ENCODE results near the gene SLC44A3.

SLC44A3 gene

DNA sequence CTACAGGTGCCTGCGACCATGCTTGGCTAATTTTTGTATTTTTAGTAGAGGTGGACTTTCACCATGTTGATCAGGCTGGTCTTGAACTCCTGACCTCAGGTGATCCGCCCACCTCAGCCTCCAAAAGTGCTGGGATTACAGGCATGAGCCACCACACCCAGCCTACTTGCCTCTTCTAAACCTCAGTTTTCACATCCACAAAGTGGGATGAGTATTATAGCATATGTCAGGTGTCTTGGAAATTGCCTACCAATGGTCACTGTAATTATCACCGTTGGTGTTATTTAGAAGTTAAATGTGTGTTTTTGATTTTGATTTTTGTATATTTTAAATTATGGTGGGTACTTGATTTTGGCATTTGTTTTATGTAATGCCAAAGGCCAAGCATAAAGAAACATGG lies 36.7 kb downstream of the SLC44A3 start:
- no peak overlapping the region for H3K4me3 ChIP-seq (ENCODE audit: low read depth, low read length)
- TF ChIP-seq, protein P1, sequence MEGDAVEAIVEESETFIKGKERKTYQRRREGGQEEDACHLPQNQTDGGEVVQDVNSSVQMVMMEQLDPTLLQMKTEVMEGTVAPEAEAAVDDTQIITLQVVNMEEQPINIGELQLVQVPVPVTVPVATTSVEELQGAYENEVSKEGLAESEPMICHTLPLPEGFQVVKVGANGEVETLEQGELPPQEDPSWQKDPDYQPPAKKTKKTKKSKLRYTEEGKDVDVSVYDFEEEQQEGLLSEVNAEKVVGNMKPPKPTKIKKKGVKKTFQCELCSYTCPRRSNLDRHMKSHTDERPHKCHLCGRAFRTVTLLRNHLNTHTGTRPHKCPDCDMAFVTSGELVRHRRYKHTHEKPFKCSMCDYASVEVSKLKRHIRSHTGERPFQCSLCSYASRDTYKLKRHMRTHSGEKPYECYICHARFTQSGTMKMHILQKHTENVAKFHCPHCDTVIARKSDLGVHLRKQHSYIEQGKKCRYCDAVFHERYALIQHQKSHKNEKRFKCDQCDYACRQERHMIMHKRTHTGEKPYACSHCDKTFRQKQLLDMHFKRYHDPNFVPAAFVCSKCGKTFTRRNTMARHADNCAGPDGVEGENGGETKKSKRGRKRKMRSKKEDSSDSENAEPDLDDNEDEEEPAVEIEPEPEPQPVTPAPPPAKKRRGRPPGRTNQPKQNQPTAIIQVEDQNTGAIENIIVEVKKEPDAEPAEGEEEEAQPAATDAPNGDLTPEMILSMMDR (IDR thresholded peaks at IDR 0.05; ENCODE audit: borderline replicate concordance, insufficient read depth, low read depth, low read length) = no peak

DNA sequence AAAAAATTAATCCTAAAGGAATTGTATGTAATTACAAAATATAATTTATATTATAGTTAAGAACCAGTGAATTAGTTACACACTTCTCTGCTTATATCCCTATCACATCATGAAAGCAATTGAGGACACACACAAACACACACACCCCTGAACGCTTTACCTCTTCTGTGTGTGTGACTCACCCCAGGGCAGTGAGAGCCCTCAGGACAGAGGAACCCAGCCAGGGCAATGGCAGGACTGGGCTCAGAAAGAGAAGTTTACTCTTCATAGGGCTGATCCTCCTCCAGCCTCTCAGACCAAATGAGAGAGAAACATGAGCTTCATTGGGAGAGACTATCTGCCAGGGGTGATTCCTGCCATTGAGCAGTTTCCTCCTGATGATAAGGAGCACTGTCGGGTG lies 38.1 kb downstream of the SLC44A3 start:
- TF ChIP-seq, protein P1 (IDR thresholded peaks at IDR 0.05; ENCODE audit: borderline replicate concordance, insufficient read depth, low read depth, low read length) = no peak

DNA sequence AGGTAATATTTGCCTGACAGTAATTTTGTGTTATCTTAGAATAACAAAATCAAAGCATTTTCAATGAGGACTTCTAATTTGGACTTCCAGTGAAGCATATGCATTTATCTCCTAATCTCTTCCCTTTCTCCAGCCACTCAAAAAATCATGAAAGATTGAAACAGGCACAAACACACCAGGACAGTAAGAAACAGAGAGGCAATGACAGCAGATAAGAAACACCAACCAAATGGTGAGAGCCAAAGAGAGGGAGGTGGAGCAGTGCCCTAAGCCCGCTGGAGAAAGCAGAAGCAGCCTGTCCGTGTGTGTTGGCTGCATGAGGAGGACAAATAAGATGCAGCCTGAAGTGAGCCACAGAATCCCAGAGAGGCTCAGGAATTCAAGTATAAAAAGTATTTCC lies 39.0 kb downstream of the SLC44A3 start:
- no peak overlapping the region for H3K4me3 ChIP-seq (ENCODE audit: low read depth, low read length)
- TF ChIP-seq, protein P1 (IDR thresholded peaks at IDR 0.05; ENCODE audit: borderline replicate concordance, insufficient read depth, low read depth, low read length) = no peak

More for the DNA sequence above, 38.1 kb downstream of the SLC44A3 start:
- no peak overlapping the region for H3K4me3 ChIP-seq (ENCODE audit: low read depth, low read length)

DNA sequence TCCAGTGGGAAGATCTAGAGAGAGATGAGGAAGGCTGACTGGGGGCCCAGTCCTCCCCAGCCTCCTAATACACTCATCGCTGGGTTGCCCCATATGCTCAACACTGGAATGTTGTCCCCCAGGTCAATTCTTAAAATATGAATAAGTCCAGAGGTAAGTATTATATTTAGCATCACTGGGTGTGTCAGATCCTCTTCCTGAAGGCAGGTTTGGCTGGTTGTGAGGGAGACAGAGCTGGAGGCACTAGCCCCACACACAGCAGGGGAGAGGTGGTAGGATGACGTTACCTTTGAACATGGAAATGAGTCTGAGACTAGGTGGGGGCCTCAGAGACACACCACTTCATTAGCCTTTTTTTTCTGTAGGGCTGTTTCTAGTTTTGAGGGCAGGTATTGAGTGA lies 42.6 kb downstream of the SLC44A3 start:
- TF ChIP-seq, protein P1 (IDR thresholded peaks at IDR 0.05; ENCODE audit: borderline replicate concordance, insufficient read depth, low read depth, low read length) = no peak
- no peak overlapping the region for H3K4me3 ChIP-seq (ENCODE audit: low read depth, low read length)

DNA sequence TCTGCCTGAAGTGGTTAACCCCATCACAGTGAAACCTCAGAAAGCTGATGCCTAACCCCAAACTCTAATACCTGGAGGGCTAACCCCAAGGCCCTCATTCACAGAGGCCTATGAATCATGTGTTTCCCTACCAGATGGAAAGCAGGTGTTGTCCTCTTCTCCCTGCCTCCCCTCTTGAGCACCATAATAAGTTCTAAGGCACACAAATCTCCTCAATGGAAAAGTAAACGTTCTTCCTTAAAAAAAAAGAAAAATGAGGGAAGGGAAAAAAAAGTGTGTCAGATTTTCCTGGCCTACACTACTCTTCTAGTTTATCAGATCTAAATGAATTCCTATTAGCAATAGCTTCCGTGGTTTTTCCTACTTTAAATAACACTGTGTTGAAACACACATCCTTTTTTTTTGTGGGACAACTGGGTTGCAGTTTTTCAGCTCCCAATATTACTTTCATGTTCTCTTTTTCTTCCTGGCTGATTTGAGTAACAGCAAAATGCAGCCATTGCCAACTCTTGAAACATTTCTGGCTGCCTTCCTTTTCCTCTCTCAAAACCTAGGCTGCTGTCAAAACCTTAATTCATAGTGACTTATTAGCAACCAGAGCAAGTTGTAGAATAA lies 43.2 kb downstream of the SLC44A3 start:
- H3K4me3 ChIP-seq (ENCODE audit: low read depth, low read length) = no peak overlapping the region
- TF ChIP-seq, protein P1 (IDR thresholded peaks at IDR 0.05; ENCODE audit: borderline replicate concordance, insufficient read depth, low read depth, low read length) = no peak

DNA sequence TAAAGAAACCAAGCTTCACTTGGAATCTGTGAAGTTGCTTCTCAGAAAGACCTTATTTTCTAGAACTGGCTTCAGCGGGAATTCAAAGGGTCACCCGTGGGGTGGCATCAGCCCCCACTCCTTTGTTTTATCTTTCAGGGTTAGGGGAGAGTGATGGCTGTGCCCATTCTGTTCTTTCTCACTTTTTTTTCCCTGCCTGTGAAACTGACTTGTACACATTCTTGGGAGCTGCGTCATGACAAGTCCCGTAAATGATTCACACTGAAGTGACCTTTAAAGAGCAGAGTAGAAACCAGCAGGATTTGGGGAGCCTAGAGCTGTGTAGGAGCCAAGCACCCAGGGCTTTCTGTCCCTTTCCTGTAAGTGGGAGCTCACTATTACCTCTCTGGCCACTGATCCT lies 43.8 kb downstream of the SLC44A3 start:
- TF ChIP-seq, protein P1 (IDR thresholded peaks at IDR 0.05; ENCODE audit: borderline replicate concordance, insufficient read depth, low read depth, low read length) = no peak
- H3K4me3 ChIP-seq (ENCODE audit: low read depth, low read length) = no peak overlapping the region

DNA sequence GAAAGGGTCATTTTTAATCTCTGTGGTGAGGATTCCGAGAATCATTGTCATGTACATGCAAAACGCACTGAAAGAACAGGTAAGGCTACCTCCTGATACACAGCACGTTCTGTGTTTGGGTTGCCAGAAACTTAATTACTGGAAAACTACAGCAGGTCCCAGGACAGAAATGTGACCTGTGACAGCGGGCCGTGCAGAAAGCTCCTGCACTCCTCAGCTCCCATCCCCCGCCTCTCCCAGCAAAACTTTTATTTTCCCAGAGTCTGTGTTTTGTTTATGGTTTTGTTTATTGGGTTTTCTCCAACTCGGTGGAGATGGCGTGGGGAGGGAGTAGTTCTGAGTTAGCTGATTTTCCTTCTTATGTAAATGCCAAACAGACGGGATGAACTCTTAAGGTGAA lies 44.7 kb downstream of the SLC44A3 start:
- no peak overlapping the region for H3K4me3 ChIP-seq (ENCODE audit: low read depth, low read length)
- TF ChIP-seq, protein P1 (IDR thresholded peaks at IDR 0.05; ENCODE audit: borderline replicate concordance, insufficient read depth, low read depth, low read length) = no peak

Data from GM12875 (cell line).